CD14-positive monocyte (primary cell): ENCODE data around the gene CDKN2B. TPM values are rescaled to one million over a fixed set of nuclear protein-coding genes. Genes with fewer than 3 reads are reported as not detected.
"Not testable (repeated sequence)": the region's sequence is repeated elsewhere in the genome, so short reads cannot be mapped to it uniquely, and the experiment has no call there.

ENCODE experiments used
- DNase-seq, 3 donors: peaks; one replicate each; pipeline ENCODE4 v3.0.0-alpha.2; 2011 to 2022
- H2AFZ ChIP-seq: 2 replicates; pipeline ENCODE4 v1.6.0; 2012; ENCODE audit warnings: mild to moderate bottlenecking, low read depth, low read length, inconsistent platforms; ENCODE audit not compliant: insufficient read depth, poor library complexity, severe bottlenecking
- H3K27ac ChIP-seq, 2 donors: 1 replicate in 1 of 2; 2 replicates in 1 of 2; pipeline ENCODE4 v1.5.1; 2012 to 2013; ENCODE audit warnings: low read length in 2 of 2, control low read depth in 1 of 2, inconsistent platforms in 1 of 2, low read depth in 1 of 2, mild to moderate bottlenecking in 1 of 2
- H3K27me3 ChIP-seq, 2 donors: one replicate each; pipeline versions ENCODE4 v1.6.0 to v1.6.1; 2011 to 2013; ENCODE audit warnings: low read length in 2 of 2; ENCODE audit not compliant: control insufficient read depth in 2 of 2, insufficient read depth in 2 of 2
- H3K36me3 ChIP-seq, 2 donors: replicated peaks in 1 of 2; 1 replicate in 1 of 2; 2 replicates in 1 of 2; pipeline versions ENCODE4 v1.5.1 to v1.6.1; 2012 to 2013; ENCODE audit warnings: low read length in 2 of 2, control low read depth in 1 of 2, inconsistent platforms in 1 of 2, mild to moderate bottlenecking in 1 of 2; ENCODE audit not compliant: insufficient read depth in 2 of 2, control insufficient read depth in 1 of 2
- H3K4me1 ChIP-seq, 2 donors: 1 replicate in 1 of 2; 2 replicates in 1 of 2; pipeline versions ENCODE4 v1.5.1 to v1.6.1; 2012 to 2013; ENCODE audit warnings: low read length in 2 of 2, control low read depth in 1 of 2, inconsistent platforms in 1 of 2, mild to moderate bottlenecking in 1 of 2, moderate library complexity in 1 of 2; ENCODE audit not compliant: insufficient read depth in 2 of 2, control insufficient read depth in 1 of 2
- H3K4me2 ChIP-seq: replicated peaks from 2 replicates; pipeline ENCODE3; 2012; ENCODE audit warnings: low read length, moderate library complexity, mild to moderate bottlenecking; ENCODE audit not compliant: poor library complexity, severe bottlenecking; ENCODE audit errors: extremely low read depth
- H3K4me3 ChIP-seq, 3 experiments: fragments of 200-600 bp in 1 of 3; sonication (generic) in 1 of 3; replicated peaks in 1 of 3; 1 replicate in 2 of 3; 2 replicates in 1 of 3; pipeline ENCODE4 v1.5.1; 2011 to 2013; ENCODE audit warnings: low read length in 3 of 3, mild to moderate bottlenecking in 3 of 3, control low read depth in 2 of 3, low read depth in 2 of 3, inconsistent platforms in 1 of 3, moderate library complexity in 1 of 3
- H3K79me2 ChIP-seq: 2 replicates; pipeline ENCODE4 v1.6.0; 2012; ENCODE audit warnings: mild to moderate bottlenecking, control low read depth, inconsistent platforms, low read length, moderate library complexity; ENCODE audit not compliant: insufficient read depth
- H3K9ac ChIP-seq: 2 replicates; pipeline ENCODE4 v1.6.0; 2017; ENCODE audit warnings: low read length, mild to moderate bottlenecking; ENCODE audit not compliant: insufficient read depth, poor library complexity, severe bottlenecking
- H3K9me3 ChIP-seq, 2 donors: replicated peaks in 1 of 2; 1 replicate in 1 of 2; 2 replicates in 1 of 2; pipeline versions ENCODE4 v1.5.1 to v1.6.1; 2012 to 2013; ENCODE audit warnings: low read length in 2 of 2, control low read depth in 1 of 2; ENCODE audit not compliant: control insufficient read depth in 1 of 2, insufficient read depth in 1 of 2
- H4K20me1 ChIP-seq: 2 replicates; pipeline ENCODE4 v1.6.0; 2012; ENCODE audit warnings: mild to moderate bottlenecking, low read length, control low read depth, moderate library complexity; ENCODE audit not compliant: insufficient read depth
- H3K27ac Mint-ChIP-seq, 7 donors: one replicate each; pipeline ENCODE4 v1.8.0; 2020; ENCODE audit warnings: mild to moderate bottlenecking in 7 of 7, mixed read lengths in 7 of 7, moderate library complexity in 6 of 7, inconsistent platforms in 2 of 7
- H3K27me3 Mint-ChIP-seq, 3 donors: one replicate each; pipeline ENCODE4 v1.8.0; 2021 to 2022; ENCODE audit warnings: low read depth in 3 of 3, mild to moderate bottlenecking in 3 of 3, mixed read lengths in 3 of 3, moderate library complexity in 3 of 3, inconsistent platforms in 1 of 3
- H3K36me3 Mint-ChIP-seq, 2 donors: one replicate each; pipeline ENCODE4 v1.8.0; 2020; ENCODE audit warnings: mixed read lengths in 2 of 2, inconsistent platforms in 1 of 2, mild to moderate bottlenecking in 1 of 2
- H3K4me1 Mint-ChIP-seq: one replicate; pipeline ENCODE4 v1.8.0; 2020; ENCODE audit warnings: mild to moderate bottlenecking, mixed read lengths
- H3K4me3 Mint-ChIP-seq, 2 donors: one replicate each; pipeline ENCODE4 v1.8.0; 2020; ENCODE audit warnings: mild to moderate bottlenecking in 2 of 2, mixed read lengths in 2 of 2, moderate library complexity in 1 of 2
- H3K9me3 Mint-ChIP-seq, 7 donors: one replicate each; pipeline ENCODE4 v1.8.0; 2020 to 2022; ENCODE audit warnings: mixed read lengths in 7 of 7, mild to moderate bottlenecking in 6 of 7, moderate library complexity in 6 of 7, inconsistent platforms in 2 of 7
- WGBS: methylation state at CpG from one replicate; pipeline ENCODE4 v1.1.5; 2013; ENCODE audit warnings: missing lambda C conversion rate; ENCODE audit not compliant: insufficient coverage; 5-methylcytosine and 5-hydroxymethylcytosine counted together
- intact Hi-C, 2 donors: fragments of 100-400 bp; cut with micrococcal nuclease; formaldehyde crosslinking; loops; one replicate each; pipeline versions ENCODE4 v1.15.0 to v1.15.1; 2023
- polyA minus RNA-seq: library from RNA; depleted of rRNA, polyadenylated mRNA; stranded (reverse); fragments of >200 nt; gene quantifications from 2 replicates; pipeline ENCODE4 v1.2.3, GENCODE V29; 2012
- polyA plus RNA-seq, 3 donors: library from polyadenylated mRNA; depleted of rRNA in 1 of 3; unstranded in 2 of 3; stranded (reverse) in 1 of 3; fragments of 300-500 nt in 2 of 3; fragments of >200 nt in 1 of 3; fragmentation: Illumina TruSeq in 2 of 3; gene quantifications; 1 replicate in 2 of 3; 2 replicates in 1 of 3; pipeline ENCODE4 v1.2.3, GENCODE V29; 2012 to 2021
- total RNA-seq, 12 experiments: library from RNA in 1 of 12; stranded (reverse) in 1 of 12; fragments of 120-200 nt in 1 of 12; gene quantifications; one replicate each; pipeline ENCODE4 v1.2.4 and lab custom pipeline; 2013 to 2026; ENCODE audit warnings: mixed read lengths in 6 of 12, inconsistent platforms in 1 of 12
- TF ChIP-seq, protein P1 (sequence below): fragments of 200-600 bp; IDR thresholded peaks from one replicate; pipeline ENCODE4 v1.8.0; 2022; ENCODE audit warnings: antibody characterized with exemption, mild to moderate bottlenecking

The CDKN2B gene, protein sequence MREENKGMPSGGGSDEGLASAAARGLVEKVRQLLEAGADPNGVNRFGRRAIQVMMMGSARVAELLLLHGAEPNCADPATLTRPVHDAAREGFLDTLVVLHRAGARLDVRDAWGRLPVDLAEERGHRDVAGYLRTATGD
- total RNA-seq (2013) = 8.6 TPM
- 1 to 10 TPM; 1.2 to 6.7 (median 2.7) TPM for polyA plus RNA-seq
- polyA minus RNA-seq = 5.7 and 8.5 TPM in 2 replicates
- 7.6 to 62.3 (median 15.7) reads per million in 11 experiments for total RNA-seq (lab: John Stamatoyannopoulos, UW)

DNA sequence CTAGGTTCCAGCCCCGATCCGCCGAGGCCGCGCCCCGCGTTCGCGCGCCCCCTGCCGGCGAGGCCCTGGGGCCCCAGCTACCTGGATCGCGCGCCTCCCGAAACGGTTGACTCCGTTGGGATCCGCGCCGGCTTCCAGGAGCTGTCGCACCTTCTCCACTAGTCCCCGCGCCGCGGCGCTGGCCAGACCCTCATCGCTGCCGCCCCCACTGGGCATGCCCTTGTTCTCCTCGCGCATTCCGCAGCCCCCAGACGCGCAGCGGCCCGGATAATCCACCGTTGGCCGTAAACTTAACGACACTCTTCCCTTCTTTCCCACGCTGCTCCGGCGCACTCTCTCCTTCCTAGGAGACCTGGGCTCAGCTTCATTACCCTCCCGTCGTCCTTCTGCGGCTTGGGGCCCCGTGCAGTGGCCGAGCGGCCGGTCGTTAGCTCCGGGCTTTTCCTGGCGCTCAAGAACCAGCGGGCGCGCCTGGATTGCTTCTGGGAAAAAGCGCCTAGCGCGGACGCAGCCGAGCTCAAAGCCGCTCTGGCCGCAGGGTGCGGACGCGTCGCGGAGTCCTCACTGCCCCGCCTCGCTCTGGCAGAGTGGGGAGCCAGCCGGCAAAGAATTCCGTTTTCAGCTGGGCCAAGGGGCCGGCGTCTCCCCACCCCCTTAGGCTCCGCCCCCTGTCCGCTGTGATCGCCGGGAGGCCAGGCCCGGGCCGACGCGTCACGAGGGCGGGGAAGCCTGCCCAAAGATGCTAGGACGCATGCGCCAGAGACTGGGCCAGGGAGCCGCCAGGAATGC lies at the start of gene CDKN2B:
Gene CDKN2B (minus strand): TSS at position 589 of the 789 bp plus-strand sequence. CDS start 352 bp downstream, at position 237.
- Histone ChIP-seq H3K27ac (peak within 1 kb of the TSS; percentile 68 to 81), H3K79me2 (no peaks in the 10 kb centered on the region)

DNA sequence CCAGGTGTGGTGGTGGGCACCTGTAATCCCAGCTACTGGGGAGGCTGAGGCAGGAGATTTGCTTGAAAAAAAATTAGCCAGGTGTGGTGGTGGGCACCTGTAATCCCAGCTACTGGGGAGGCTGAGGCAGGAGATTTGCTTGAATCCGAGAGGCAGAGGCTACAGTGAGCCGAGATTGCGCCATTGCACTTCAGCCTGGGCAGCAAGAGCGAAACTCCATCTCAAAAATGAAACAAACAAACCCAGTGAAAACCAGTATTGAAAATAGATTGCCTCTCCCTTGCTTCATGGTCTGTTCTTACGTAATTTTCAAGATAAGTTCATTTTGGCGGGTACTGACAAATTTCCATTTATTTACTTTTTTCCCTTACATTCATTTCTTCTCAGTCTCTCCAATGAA lies 48.9 kb upstream of the CDKN2B start:
- H3K4me3 ChIP-seq, H3K36me3 ChIP-seq, H3K4me1 Mint-ChIP-seq, H3K9me3 ChIP-seq, H3K27ac Mint-ChIP-seq, H4K20me1 ChIP-seq, DNase-seq, H3K36me3 Mint-ChIP-seq, intact Hi-C loops, H3K79me2 ChIP-seq, H2AFZ ChIP-seq, H3K9me3 Mint-ChIP-seq, H3K4me1 ChIP-seq, H3K9ac ChIP-seq, H3K27ac ChIP-seq, H3K4me2 ChIP-seq, H3K4me3 Mint-ChIP-seq: not testable (repeated sequence)
- WGBS = 94% methylated on average over 2 of the region's 6 CpGs
- peaks cover 5 to 10% of the 10 kb centered on the region in 2 donors for H3K27me3 ChIP-seq
- peaks cover 4 to 17% (median 14%) of the 10 kb centered on the region in 3 donors for H3K27me3 Mint-ChIP-seq

More for the DNA sequence above, at the start of gene CDKN2B:
- Histone ChIP-seq H2AFZ (peak within 1 kb of the TSS; percentile 96), H3K27me3 (peaks cover 66 to 88% of the 10 kb centered on the region in 2 donors), H4K20me1 (peaks cover 39% of the 10 kb centered on the region), H3K4me2 (peak within 1 kb of the TSS; percentile 95), H3K9ac (peak within 1 kb of the TSS; percentile 86), H3K9me3 (peaks cover 0 to 23% of the 10 kb centered on the region in 2 donors), H3K4me3 (peak within 1 kb of the TSS; percentile 78 to 99 (median 97)), H3K4me1 (peaks cover 22 to 35% of the 10 kb centered on the region in 2 donors), H3K36me3 (no peaks in the 10 kb centered on the region)
- WGBS = under 1% methylated on average over 86 of the region's 86 CpGs
- Mint-ChIP-seq H3K4me3 (peak within 1 kb of the TSS; percentile 95 to 96), H3K9me3 (peaks cover 0 to 24% (median 10%) of the 10 kb centered on the region in 7 donors), H3K4me1 (peaks cover 38% of the 10 kb centered on the region), H3K27ac (peak within 1 kb of the TSS; percentile 72 to 97 (median 94)), H3K27me3 (peaks cover 60 to 82% (median 71%) of the 10 kb centered on the region in 3 donors), H3K36me3 (peaks cover 24 to 25% of the 10 kb centered on the region in 2 donors)
- DNase-seq = peak; percentile 88 to 92 (median 89)
- TF ChIP-seq, protein P1, sequence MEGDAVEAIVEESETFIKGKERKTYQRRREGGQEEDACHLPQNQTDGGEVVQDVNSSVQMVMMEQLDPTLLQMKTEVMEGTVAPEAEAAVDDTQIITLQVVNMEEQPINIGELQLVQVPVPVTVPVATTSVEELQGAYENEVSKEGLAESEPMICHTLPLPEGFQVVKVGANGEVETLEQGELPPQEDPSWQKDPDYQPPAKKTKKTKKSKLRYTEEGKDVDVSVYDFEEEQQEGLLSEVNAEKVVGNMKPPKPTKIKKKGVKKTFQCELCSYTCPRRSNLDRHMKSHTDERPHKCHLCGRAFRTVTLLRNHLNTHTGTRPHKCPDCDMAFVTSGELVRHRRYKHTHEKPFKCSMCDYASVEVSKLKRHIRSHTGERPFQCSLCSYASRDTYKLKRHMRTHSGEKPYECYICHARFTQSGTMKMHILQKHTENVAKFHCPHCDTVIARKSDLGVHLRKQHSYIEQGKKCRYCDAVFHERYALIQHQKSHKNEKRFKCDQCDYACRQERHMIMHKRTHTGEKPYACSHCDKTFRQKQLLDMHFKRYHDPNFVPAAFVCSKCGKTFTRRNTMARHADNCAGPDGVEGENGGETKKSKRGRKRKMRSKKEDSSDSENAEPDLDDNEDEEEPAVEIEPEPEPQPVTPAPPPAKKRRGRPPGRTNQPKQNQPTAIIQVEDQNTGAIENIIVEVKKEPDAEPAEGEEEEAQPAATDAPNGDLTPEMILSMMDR = peak; percentile 99
- intact Hi-C loops = loop anchor here (1.0 to 5.0 kb wide), 3 partner anchors 14 to 197 kb away; no protein-coding TSS in a partner anchor
